ENCODE results near the gene LTBR. TPM values are rescaled to one million over a fixed set of nuclear protein-coding genes. Genes with fewer than 3 reads are reported as not detected.

LTBR gene
- total RNA-seq, 1 donor from 2014 or later: not detected

- Mint-ChIP-seq H3K27ac (no peak overlapping the region), H3K27me3 (ENCODE audit: insufficient read depth, low read depth) (peaks cover 4% of the 10 kb centered on the region), H3K9me3 (no peaks in the 10 kb centered on the region), H3K4me3 (no peak overlapping the region), H3K36me3 (no peaks in the 10 kb centered on the region), H3K4me1 (peaks cover 27% of the 10 kb centered on the region)
- peak overlapping the region; percentile 72 for H3K9ac ChIP-seq
- TF ChIP-seq EZH2 (IDR thresholded peaks at IDR 0.05) (no peak), EZH2phosphoT487 (IDR thresholded peaks at IDR 0.05) (no peak), CTCF (IDR thresholded peaks at IDR 0.05) (no peak)
- H3K4me1 ChIP-seq: peaks cover 47% of the 10 kb centered on the region
- no peak overlapping the region for H2AFZ ChIP-seq (replicated peaks)
- peaks cover 4% of the 10 kb centered on the region for H4K20me1 ChIP-seq (ENCODE audit: low read depth)
- no peaks in the 10 kb centered on the region for H3K9me3 ChIP-seq (ENCODE audit: low read depth)
- H3K27ac ChIP-seq: peak overlapping the region; percentile 21
- peak overlapping the region; percentile 87 for H3K4me3 ChIP-seq
- H3K36me3 ChIP-seq: no peaks in the 10 kb centered on the region
- H3K27me3 ChIP-seq: no peaks in the 10 kb centered on the region
- peak overlapping the region; percentile 99 for H3K4me2 ChIP-seq
- peaks cover 56% of the 10 kb centered on the region for H3K79me2 ChIP-seq (ENCODE audit: low read depth)
- peaks cover 44% of the 10 kb centered on the region for H3F3A ChIP-seq (ENCODE audit: low read depth)
- no peak for DNase-seq (ENCODE audit: low spot score)
These were observed 43.1 kb upstream of the LTBR start for GRCh38 chr12:6340745-6341416.

GRCh38 chr12:6341417-6342139 is 42.4 kb upstream of the LTBR start, which contains the start of gene TNFRSF1A:
TSS of gene TNFRSF1A (minus strand) at chr12:6342076. CDS start at chr12:6341814, 262 bp downstream.
- H3K27ac ChIP-seq: peak within 1 kb of the TSS; percentile 21
- H3K4me1 Mint-ChIP-seq: peaks cover 24% of the 10 kb centered on the region

More at GRCh38 chr12:6341417-6342139, 42.4 kb upstream of the LTBR start, which contains the start of gene TNFRSF1A:
- no peaks in the 10 kb centered on the region for H3K27me3 ChIP-seq
- DNase-seq (ENCODE audit: low spot score): peak; percentile 62
- H3K36me3 ChIP-seq: no peaks in the 10 kb centered on the region
- H2AFZ ChIP-seq (replicated peaks): peak within 1 kb of the TSS; percentile 89
- peak within 1 kb of the TSS; percentile 87 for H3K4me3 ChIP-seq
- H3F3A ChIP-seq (ENCODE audit: low read depth): peaks cover 37% of the 10 kb centered on the region
- TF ChIP-seq CTCF (IDR thresholded peaks at IDR 0.05): no peak
- no peak for TF ChIP-seq EZH2 (IDR thresholded peaks at IDR 0.05)
- no peak for TF ChIP-seq EZH2phosphoT487 (IDR thresholded peaks at IDR 0.05)
- peaks cover 4% of the 10 kb centered on the region for H4K20me1 ChIP-seq (ENCODE audit: low read depth)
- Mint-ChIP-seq H3K27ac (peak within 1 kb of the TSS; percentile 96), H3K9me3 (no peaks in the 10 kb centered on the region), H3K27me3 (ENCODE audit: insufficient read depth, low read depth) (peaks cover 2% of the 10 kb centered on the region), H3K36me3 (no peaks in the 10 kb centered on the region), H3K4me3 (no peak within 1 kb of the TSS)
- peak within 1 kb of the TSS; percentile 99 for H3K4me2 ChIP-seq
- H3K9me3 ChIP-seq (ENCODE audit: low read depth): no peaks in the 10 kb centered on the region
- H3K4me1 ChIP-seq: peaks cover 44% of the 10 kb centered on the region
- peaks cover 56% of the 10 kb centered on the region for H3K79me2 ChIP-seq (ENCODE audit: low read depth)
- peak within 1 kb of the TSS; percentile 72 for H3K9ac ChIP-seq

All from neural progenitor cell (in vitro differentiated cells).